ENCODE results near the gene ATP5PB.

Gene ATP5PB

DNA sequence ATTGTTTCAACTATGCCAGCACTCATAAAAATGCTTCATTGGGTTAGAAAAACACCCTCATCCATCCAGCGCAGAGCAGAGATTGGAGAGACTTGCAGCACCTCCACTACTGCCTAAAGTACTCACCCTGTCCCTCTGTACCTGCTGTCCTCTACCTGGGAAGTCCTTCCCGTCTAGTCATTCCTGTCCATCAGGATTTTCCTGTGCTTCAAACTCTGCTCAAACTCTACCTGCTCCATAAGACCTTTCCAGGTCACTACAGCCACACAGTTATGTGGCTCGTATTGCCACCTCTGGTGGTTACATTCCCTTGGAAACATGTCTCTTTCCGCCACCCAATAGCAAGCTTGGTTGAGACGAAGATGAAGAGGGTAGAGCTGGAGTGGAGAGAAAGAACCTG is 28.9 kb upstream of the ATP5PB start:
- no peak overlapping the region for H3K4me2 ChIP-seq (ENCODE audit: insufficient read depth, low read length, poor library complexity, severe bottlenecking)
- H2AK5ac ChIP-seq (ENCODE audit: low read depth, low read length): no peak overlapping the region
- H3K9me3 ChIP-seq (replicated peaks in 1 of 2; ENCODE audit: control insufficient read depth in 2 of 2, insufficient read depth in 1 of 2, low read depth in 1 of 2, low read length in 2 of 2): peaks cover 0 to 3% of the 10 kb centered on the region in 2 donors
- H2BK120ac ChIP-seq (ENCODE audit: low read depth, low read length): no peak overlapping the region
- no peak overlapping the region for H3K9ac ChIP-seq (ENCODE audit: low read depth, low read length, poor library complexity)
- no peak overlapping the region for H3K4ac ChIP-seq (ENCODE audit: low read length)
- H4K8ac ChIP-seq (ENCODE audit: low read depth, low read length): no peak overlapping the region
- H3K79me1 ChIP-seq (ENCODE audit: low read depth, low read length): no peaks in the 10 kb centered on the region
- no peak overlapping the region for H3K27ac ChIP-seq (replicated peaks; ENCODE audit: low read length)
- no peak overlapping the region for H3K14ac ChIP-seq (ENCODE audit: low read length)
- DNase-seq (ENCODE audit: low spot score): no peak
- H3K36me3 ChIP-seq (replicated peaks in 1 of 2; ENCODE audit: control insufficient read depth in 2 of 2, insufficient read depth in 2 of 2, low read length in 2 of 2): no peaks in the 10 kb centered on the region
- H2BK12ac ChIP-seq (ENCODE audit: low read length): no peak overlapping the region
- no peak overlapping the region for H3K23ac ChIP-seq (ENCODE audit: low read depth, low read length, poor library complexity)
- WGBS, 2 donors (ENCODE audit: extremely low coverage in 2 of 2, insufficient read length in 2 of 2, insufficient replicate concordance in 1 of 2): no CpG with 5 or more reads among the region's 5 CpGs
- H2BK15ac ChIP-seq (ENCODE audit: low read length): no peak overlapping the region
- no peak overlapping the region for H2AFZ ChIP-seq (ENCODE audit: low read length)
- no peak overlapping the region for H2BK5ac ChIP-seq (ENCODE audit: low read length)
- H3K18ac ChIP-seq (ENCODE audit: low read length): no peak overlapping the region
- H3K27me3 ChIP-seq (ENCODE audit: control insufficient read depth in 3 of 3, insufficient read depth in 3 of 3, low read depth in 1 of 3, low read length in 3 of 3): peaks cover 0 to 23% (median 0%) of the 10 kb centered on the region in 3 experiments
- no peak overlapping the region for H4K91ac ChIP-seq (ENCODE audit: low read depth, low read length, poor library complexity)
- no peak overlapping the region for H3K4me3 ChIP-seq (ENCODE audit: low read length in 2 of 2)
- no peaks in the 10 kb centered on the region for H3K4me1 ChIP-seq (ENCODE audit: control insufficient read depth in 2 of 2, insufficient read depth in 1 of 2, low read depth in 1 of 2, low read length in 2 of 2)

- Histone ChIP-seq H3K14ac (ENCODE audit: low read length) (no peak overlapping the region), H2BK5ac (ENCODE audit: low read length) (no peak overlapping the region), H2BK15ac (ENCODE audit: low read length) (no peak overlapping the region), H3K23ac (ENCODE audit: low read depth, low read length, poor library complexity) (no peak overlapping the region), H3K4ac (ENCODE audit: low read length) (no peak overlapping the region), H3K9ac (ENCODE audit: low read depth, low read length, poor library complexity) (no peak overlapping the region), H2AFZ (ENCODE audit: low read length) (no peak overlapping the region), H2BK120ac (ENCODE audit: low read depth, low read length) (no peak overlapping the region), H3K4me2 (ENCODE audit: insufficient read depth, low read length, poor library complexity, severe bottlenecking) (no peak overlapping the region), H3K27ac (replicated peaks; ENCODE audit: low read length) (no peak overlapping the region), H3K18ac (ENCODE audit: low read length) (no peak overlapping the region), H4K8ac (ENCODE audit: low read depth, low read length) (no peak overlapping the region), H2AK5ac (ENCODE audit: low read depth, low read length) (no peak overlapping the region), H3K4me3 (ENCODE audit: low read length in 2 of 2) (peak overlapping the region in 1 of 2 donors; percentile 16), H2BK12ac (ENCODE audit: low read length) (no peak overlapping the region), H3K9me3 (replicated peaks in 1 of 2; ENCODE audit: control insufficient read depth in 2 of 2, insufficient read depth in 1 of 2, low read depth in 1 of 2, low read length in 2 of 2) (no peaks in the 10 kb centered on the region), H3K4me1 (ENCODE audit: control insufficient read depth in 2 of 2, insufficient read depth in 1 of 2, low read depth in 1 of 2, low read length in 2 of 2) (no peaks in the 10 kb centered on the region), H3K36me3 (replicated peaks in 1 of 2; ENCODE audit: control insufficient read depth in 2 of 2, insufficient read depth in 2 of 2, low read length in 2 of 2) (no peaks in the 10 kb centered on the region), H3K27me3 (ENCODE audit: control insufficient read depth in 3 of 3, insufficient read depth in 3 of 3, low read depth in 1 of 3, low read length in 3 of 3) (peaks cover 0 to 23% (median 0%) of the 10 kb centered on the region in 3 experiments), H3K79me1 (ENCODE audit: low read depth, low read length) (no peaks in the 10 kb centered on the region), H4K91ac (ENCODE audit: low read depth, low read length, poor library complexity) (no peak overlapping the region)
- no CpG with 5 or more reads among the region's 13 CpGs for WGBS, 2 donors (ENCODE audit: extremely low coverage in 2 of 2, insufficient read length in 2 of 2, insufficient replicate concordance in 1 of 2)
- DNase-seq (ENCODE audit: low spot score): no peak
Observed at GRCh38 chr1:111422546-111423391, 26.5 kb upstream of the ATP5PB start.

GRCh38 chr1:111424281-111424680 is 25.0 kb upstream of the ATP5PB start:
- Histone ChIP-seq H3K18ac (ENCODE audit: low read length) (no peak overlapping the region), H3K9ac (ENCODE audit: low read depth, low read length, poor library complexity) (no peak overlapping the region), H3K27ac (replicated peaks; ENCODE audit: low read length) (no peak overlapping the region), H3K9me3 (replicated peaks in 1 of 2; ENCODE audit: control insufficient read depth in 2 of 2, insufficient read depth in 1 of 2, low read depth in 1 of 2, low read length in 2 of 2) (no peaks in the 10 kb centered on the region), H3K4ac (ENCODE audit: low read length) (no peak overlapping the region), H3K36me3 (replicated peaks in 1 of 2; ENCODE audit: control insufficient read depth in 2 of 2, insufficient read depth in 2 of 2, low read length in 2 of 2) (no peaks in the 10 kb centered on the region), H2BK12ac (ENCODE audit: low read length) (no peak overlapping the region), H3K4me3 (ENCODE audit: low read length in 2 of 2) (no peak overlapping the region), H2AK5ac (ENCODE audit: low read depth, low read length) (no peak overlapping the region), H2BK120ac (ENCODE audit: low read depth, low read length) (no peak overlapping the region), H3K79me1 (ENCODE audit: low read depth, low read length) (no peaks in the 10 kb centered on the region), H3K14ac (ENCODE audit: low read length) (no peak overlapping the region), H3K4me2 (ENCODE audit: insufficient read depth, low read length, poor library complexity, severe bottlenecking) (no peak overlapping the region), H4K8ac (ENCODE audit: low read depth, low read length) (no peak overlapping the region), H4K91ac (ENCODE audit: low read depth, low read length, poor library complexity) (no peak overlapping the region), H2AFZ (ENCODE audit: low read length) (no peak overlapping the region), H2BK5ac (ENCODE audit: low read length) (no peak overlapping the region), H3K23ac (ENCODE audit: low read depth, low read length, poor library complexity) (no peak overlapping the region), H2BK15ac (ENCODE audit: low read length) (no peak overlapping the region), H3K4me1 (ENCODE audit: control insufficient read depth in 2 of 2, insufficient read depth in 1 of 2, low read depth in 1 of 2, low read length in 2 of 2) (no peaks in the 10 kb centered on the region), H3K27me3 (ENCODE audit: control insufficient read depth in 3 of 3, insufficient read depth in 3 of 3, low read depth in 1 of 3, low read length in 3 of 3) (peaks cover 0 to 23% (median 0%) of the 10 kb centered on the region in 3 experiments)
- no peak for DNase-seq (ENCODE audit: low spot score)
- no CpG with 5 or more reads among the region's 3 CpGs for WGBS, 2 donors (ENCODE audit: extremely low coverage in 2 of 2, insufficient read length in 2 of 2, insufficient replicate concordance in 1 of 2)

DNA sequence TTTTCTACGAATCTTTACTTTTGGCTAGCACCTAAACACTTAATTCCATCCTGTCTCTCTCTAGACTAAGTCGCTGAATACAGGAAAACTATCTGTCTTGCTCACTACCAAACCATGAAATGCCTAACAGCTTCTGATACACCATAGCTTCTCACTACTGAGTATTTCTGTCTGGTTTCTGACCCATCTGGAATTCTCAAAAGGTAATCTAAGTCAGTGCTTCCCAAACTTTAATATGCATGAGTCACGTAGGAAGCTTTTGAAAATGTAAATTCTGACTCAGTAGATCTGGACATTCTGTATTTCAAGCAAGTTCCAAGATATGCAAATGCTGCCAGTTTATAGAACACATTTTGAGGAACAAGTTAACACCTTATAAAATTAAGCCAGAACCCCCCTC is 12.5 kb upstream of the ATP5PB start:
- Histone ChIP-seq H3K36me3 (replicated peaks in 1 of 2; ENCODE audit: control insufficient read depth in 2 of 2, insufficient read depth in 2 of 2, low read length in 2 of 2) (peaks cover 14 to 45% of the 10 kb centered on the region in 2 donors), H3K14ac (ENCODE audit: low read length) (no peak overlapping the region), H3K23ac (ENCODE audit: low read depth, low read length, poor library complexity) (no peak overlapping the region), H3K9me3 (replicated peaks in 1 of 2; ENCODE audit: control insufficient read depth in 2 of 2, insufficient read depth in 1 of 2, low read depth in 1 of 2, low read length in 2 of 2) (no peaks in the 10 kb centered on the region), H3K4me3 (ENCODE audit: low read length in 2 of 2) (no peak overlapping the region), H3K27ac (replicated peaks; ENCODE audit: low read length) (no peak overlapping the region), H2BK5ac (ENCODE audit: low read length) (no peak overlapping the region), H2BK120ac (ENCODE audit: low read depth, low read length) (no peak overlapping the region), H3K27me3 (ENCODE audit: control insufficient read depth in 3 of 3, insufficient read depth in 3 of 3, low read depth in 1 of 3, low read length in 3 of 3) (no peaks in the 10 kb centered on the region), H3K18ac (ENCODE audit: low read length) (no peak overlapping the region), H4K91ac (ENCODE audit: low read depth, low read length, poor library complexity) (no peak overlapping the region), H2BK12ac (ENCODE audit: low read length) (no peak overlapping the region), H2AK5ac (ENCODE audit: low read depth, low read length) (no peak overlapping the region), H3K79me1 (ENCODE audit: low read depth, low read length) (no peaks in the 10 kb centered on the region), H2BK15ac (ENCODE audit: low read length) (no peak overlapping the region), H4K8ac (ENCODE audit: low read depth, low read length) (no peak overlapping the region), H3K4ac (ENCODE audit: low read length) (no peak overlapping the region), H2AFZ (ENCODE audit: low read length) (no peak overlapping the region), H3K9ac (ENCODE audit: low read depth, low read length, poor library complexity) (no peak overlapping the region), H3K4me1 (ENCODE audit: control insufficient read depth in 2 of 2, insufficient read depth in 1 of 2, low read depth in 1 of 2, low read length in 2 of 2) (no peaks in the 10 kb centered on the region), H3K4me2 (ENCODE audit: insufficient read depth, low read length, poor library complexity, severe bottlenecking) (no peak overlapping the region)
- no peak for DNase-seq (ENCODE audit: low spot score)
- no CpG with 5 or more reads among the region's 3 CpGs for WGBS, 2 donors (ENCODE audit: extremely low coverage in 2 of 2, insufficient read length in 2 of 2, insufficient replicate concordance in 1 of 2)
